Ishikawa (cell line): ENCODE data around the gene NKAIN2.

Experiments
- CEBPB ChIP-seq: IDR thresholded peaks from 2 replicates; pipeline ENCODE4 v1.6.1; 2012
- CREB1 ChIP-seq: IDR thresholded peaks from 2 replicates; pipeline ENCODE4 v1.6.1; 2012; ENCODE audit warnings: low read depth
- EGR1 ChIP-seq: IDR thresholded peaks from 2 replicates; pipeline ENCODE4 v1.6.1; 2012
- EP300 ChIP-seq: IDR thresholded peaks from 2 replicates; pipeline ENCODE4 v1.6.1; 2012; ENCODE audit warnings: borderline replicate concordance
- FOXM1 ChIP-seq: IDR thresholded peaks from 2 replicates; pipeline ENCODE4 v1.6.1; 2012; ENCODE audit warnings: low read depth, borderline replicate concordance
- MAX ChIP-seq: IDR thresholded peaks from 2 replicates; pipeline ENCODE4 v1.6.1; 2012
- RAD21 ChIP-seq: IDR thresholded peaks from 2 replicates; pipeline ENCODE4 v1.6.1; 2012; ENCODE audit warnings: low read depth
- REST ChIP-seq: IDR thresholded peaks from 2 replicates; pipeline ENCODE4 v1.6.1; 2012; ENCODE audit warnings: low read depth, mild to moderate bottlenecking
- TAF1 ChIP-seq: IDR thresholded peaks from 2 replicates; pipeline ENCODE4 v1.6.1; 2012; ENCODE audit warnings: low read depth, mild to moderate bottlenecking
- TCF12 ChIP-seq: IDR thresholded peaks from 2 replicates; pipeline ENCODE4 v1.6.1; 2012; ENCODE audit warnings: low read depth
- TEAD4 ChIP-seq: IDR thresholded peaks from 2 replicates; pipeline ENCODE4 v1.6.1; 2012
- USF1 ChIP-seq: IDR thresholded peaks from 2 replicates; pipeline ENCODE4 v1.6.1; 2012
- YY1 ChIP-seq: IDR thresholded peaks from 2 replicates; pipeline ENCODE4 v1.6.1; 2012; ENCODE audit warnings: low read depth
- ZBTB7A ChIP-seq: IDR thresholded peaks from 2 replicates; pipeline ENCODE4 v1.6.1; 2012; ENCODE audit warnings: low read depth

- no peak for TF ChIP-seq USF1
- TF ChIP-seq FOXM1: no peak
- no peak for TF ChIP-seq EGR1
- TF ChIP-seq MAX: no peak
- no peak for TF ChIP-seq REST
- TF ChIP-seq YY1: no peak
- TF ChIP-seq RAD21: no peak
- no peak for TF ChIP-seq TEAD4
- no peak for TF ChIP-seq EP300
- TF ChIP-seq TAF1: no peak
- TF ChIP-seq CREB1: no peak
- TF ChIP-seq CEBPB: no peak
- TF ChIP-seq ZBTB7A: no peak
- TF ChIP-seq TCF12: no peak
Measured at GRCh38 chr6:124694139-124694705, 890.6 kb downstream of the NKAIN2 start.
